ENCODE data around the gene CAPSL.

The CAPSL gene

DNA sequence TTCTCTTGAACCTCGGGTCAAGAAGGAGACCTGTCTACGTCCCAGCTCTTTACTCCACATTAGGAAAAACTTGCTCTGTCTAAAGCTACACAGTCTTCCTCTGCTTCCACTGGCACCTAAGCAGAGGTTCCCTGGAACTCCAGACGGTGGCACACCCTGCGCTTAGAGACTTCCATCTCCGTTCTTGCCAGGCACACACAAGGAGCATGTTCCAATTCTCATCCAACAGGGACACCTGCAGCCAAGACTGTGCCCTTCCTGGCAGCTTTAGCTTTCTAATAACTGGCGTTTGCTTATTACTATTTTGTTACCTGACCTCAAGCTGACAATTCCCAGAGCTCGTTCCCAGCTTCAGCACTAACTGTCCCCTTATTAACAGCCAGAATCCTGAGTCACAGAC lies 16.0 kb downstream of the CAPSL start:
- Histone ChIP-seq H3K4me1 (ENCODE audit: control insufficient read depth, low read length) (peaks cover 47% of the 10 kb centered on the region), H3K27ac (ENCODE audit: low read depth, low read length) (no peak overlapping the region), H3K27me3 (ENCODE audit: control insufficient read depth, low read length) (no peaks in the 10 kb centered on the region), H3K9me2 (replicated peaks; ENCODE audit: control insufficient read depth, low read length) (no peaks in the 10 kb centered on the region), H3F3A (ENCODE audit: control insufficient read depth, insufficient read depth) (no peaks in the 10 kb centered on the region), H3K79me2 (ENCODE audit: control insufficient read depth, low read length) (no peaks in the 10 kb centered on the region), H3K4me3 (ENCODE audit: low read length) (no peak overlapping the region), H4K20me1 (ENCODE audit: control insufficient read depth, insufficient read depth, low read depth, low read length) (no peaks in the 10 kb centered on the region), H3K36me3 (ENCODE audit: control insufficient read depth, low read length) (no peaks in the 10 kb centered on the region), H3K9me3 (ENCODE audit: control insufficient read depth, insufficient read depth, low read length) (peaks cover 7% of the 10 kb centered on the region; the same call in 1 of the 2 replicates), H3K4me2 (ENCODE audit: low read length) (no peak overlapping the region)
- TF ChIP-seq EZH2phosphoT487 (IDR thresholded peaks at IDR 0.05; ENCODE audit: borderline replicate concordance, low read length), result no peak
- TF ChIP-seq, protein P1, sequence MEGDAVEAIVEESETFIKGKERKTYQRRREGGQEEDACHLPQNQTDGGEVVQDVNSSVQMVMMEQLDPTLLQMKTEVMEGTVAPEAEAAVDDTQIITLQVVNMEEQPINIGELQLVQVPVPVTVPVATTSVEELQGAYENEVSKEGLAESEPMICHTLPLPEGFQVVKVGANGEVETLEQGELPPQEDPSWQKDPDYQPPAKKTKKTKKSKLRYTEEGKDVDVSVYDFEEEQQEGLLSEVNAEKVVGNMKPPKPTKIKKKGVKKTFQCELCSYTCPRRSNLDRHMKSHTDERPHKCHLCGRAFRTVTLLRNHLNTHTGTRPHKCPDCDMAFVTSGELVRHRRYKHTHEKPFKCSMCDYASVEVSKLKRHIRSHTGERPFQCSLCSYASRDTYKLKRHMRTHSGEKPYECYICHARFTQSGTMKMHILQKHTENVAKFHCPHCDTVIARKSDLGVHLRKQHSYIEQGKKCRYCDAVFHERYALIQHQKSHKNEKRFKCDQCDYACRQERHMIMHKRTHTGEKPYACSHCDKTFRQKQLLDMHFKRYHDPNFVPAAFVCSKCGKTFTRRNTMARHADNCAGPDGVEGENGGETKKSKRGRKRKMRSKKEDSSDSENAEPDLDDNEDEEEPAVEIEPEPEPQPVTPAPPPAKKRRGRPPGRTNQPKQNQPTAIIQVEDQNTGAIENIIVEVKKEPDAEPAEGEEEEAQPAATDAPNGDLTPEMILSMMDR (IDR thresholded peaks at IDR 0.05; ENCODE audit: low read depth, low read length, poor library complexity, severe bottlenecking), result no peak

DNA sequence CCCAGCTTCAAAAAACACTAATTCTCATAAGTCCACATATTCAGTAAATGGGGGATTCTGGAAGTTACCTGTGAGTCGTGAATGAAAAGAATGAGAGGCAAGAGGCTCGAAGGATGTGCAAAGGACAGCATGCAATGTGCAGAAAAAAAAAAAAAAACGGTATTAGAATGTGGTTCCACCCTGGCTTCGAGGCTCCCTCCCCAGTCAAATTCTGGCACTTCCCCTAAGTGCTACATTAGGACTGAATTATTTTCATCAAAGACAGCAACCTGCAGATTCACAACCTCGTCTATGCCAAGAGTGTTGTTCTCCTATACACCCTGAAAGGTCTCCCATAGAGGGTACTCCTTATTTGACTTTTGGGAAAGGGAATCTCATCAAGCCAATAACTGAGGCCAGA lies 16.5 kb downstream of the CAPSL start:
- H3K4me3 ChIP-seq (ENCODE audit: low read length), result no peak overlapping the region
- peaks cover 7% of the 10 kb centered on the region; the same call in 1 of the 2 replicates for H3K9me3 ChIP-seq (ENCODE audit: control insufficient read depth, insufficient read depth, low read length)
- no peaks in the 10 kb centered on the region for H3F3A ChIP-seq (ENCODE audit: control insufficient read depth, insufficient read depth)
- TF ChIP-seq, protein P1 (IDR thresholded peaks at IDR 0.05; ENCODE audit: low read depth, low read length, poor library complexity, severe bottlenecking), result no peak
- TF ChIP-seq EZH2phosphoT487 (IDR thresholded peaks at IDR 0.05; ENCODE audit: borderline replicate concordance, low read length), result no peak
- peaks cover 47% of the 10 kb centered on the region for H3K4me1 ChIP-seq (ENCODE audit: control insufficient read depth, low read length)
- no peaks in the 10 kb centered on the region for H3K9me2 ChIP-seq (replicated peaks; ENCODE audit: control insufficient read depth, low read length)
- no peaks in the 10 kb centered on the region for H3K27me3 ChIP-seq (ENCODE audit: control insufficient read depth, low read length)
- no peaks in the 10 kb centered on the region for H4K20me1 ChIP-seq (ENCODE audit: control insufficient read depth, insufficient read depth, low read depth, low read length)
- H3K36me3 ChIP-seq (ENCODE audit: control insufficient read depth, low read length), result no peaks in the 10 kb centered on the region
- no peak overlapping the region for H3K4me2 ChIP-seq (ENCODE audit: low read length)
- no peak overlapping the region for H3K27ac ChIP-seq (ENCODE audit: low read depth, low read length)
- no peaks in the 10 kb centered on the region for H3K79me2 ChIP-seq (ENCODE audit: control insufficient read depth, low read length)

DNA sequence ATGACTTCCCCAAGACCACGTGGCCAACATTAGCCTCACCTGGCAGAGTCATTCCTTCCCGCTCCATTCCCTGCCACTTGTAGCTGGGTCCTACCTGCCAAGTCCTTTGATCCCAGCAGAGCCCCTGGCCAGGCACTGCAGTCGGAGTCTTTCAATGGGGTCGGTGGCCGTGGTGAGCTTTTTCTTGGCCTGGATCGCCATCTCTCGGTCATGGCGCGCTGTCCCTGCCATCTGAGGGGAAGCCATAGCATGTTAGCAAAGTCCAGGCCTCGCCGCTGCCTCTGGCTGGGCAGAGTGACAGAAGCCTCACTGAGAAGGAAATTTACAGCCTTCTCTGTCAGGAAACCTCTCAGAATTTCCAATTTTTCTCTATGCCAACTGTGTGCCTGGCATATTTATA lies 17.5 kb downstream of the CAPSL start:
- H3K9me2 ChIP-seq (replicated peaks; ENCODE audit: control insufficient read depth, low read length), result no peaks in the 10 kb centered on the region
- no peak overlapping the region for H3K4me3 ChIP-seq (ENCODE audit: low read length)
- no peak overlapping the region for H3K4me2 ChIP-seq (ENCODE audit: low read length)
- no peaks in the 10 kb centered on the region for H3K27me3 ChIP-seq (ENCODE audit: control insufficient read depth, low read length)
- H3K27ac ChIP-seq (ENCODE audit: low read depth, low read length), result no peak overlapping the region
- no peaks in the 10 kb centered on the region for H3K36me3 ChIP-seq (ENCODE audit: control insufficient read depth, low read length)
- peaks cover 43% of the 10 kb centered on the region for H3K4me1 ChIP-seq (ENCODE audit: control insufficient read depth, low read length)
- TF ChIP-seq, protein P1 (IDR thresholded peaks at IDR 0.05; ENCODE audit: low read depth, low read length, poor library complexity, severe bottlenecking), result no peak
- no peak for TF ChIP-seq EZH2phosphoT487 (IDR thresholded peaks at IDR 0.05; ENCODE audit: borderline replicate concordance, low read length)
- H3K79me2 ChIP-seq (ENCODE audit: control insufficient read depth, low read length), result no peaks in the 10 kb centered on the region
- H3K9me3 ChIP-seq (ENCODE audit: control insufficient read depth, insufficient read depth, low read length), result peaks cover 7% of the 10 kb centered on the region; the same call in 1 of the 2 replicates
- no peaks in the 10 kb centered on the region for H4K20me1 ChIP-seq (ENCODE audit: control insufficient read depth, insufficient read depth, low read depth, low read length)
- no peaks in the 10 kb centered on the region for H3F3A ChIP-seq (ENCODE audit: control insufficient read depth, insufficient read depth)

Data from DOHH2 (cell line).